GM23248 (cell line): Measurements from ENCODE around the gene CBX8. TPM values are rescaled to one million over a fixed set of nuclear protein-coding genes. Genes with fewer than 3 reads are reported as not detected.
"Not testable (repeated sequence)": the region's sequence is repeated elsewhere in the genome, so short reads cannot be mapped to it uniquely, and the experiment has no call there.

Experiments
- DNase-seq: peaks from one replicate; pipeline ENCODE4 v3.0.0-alpha.2; 2015
- H2AFZ ChIP-seq: fragments of 200-600 bp; sonication (generic); 2 replicates; pipeline ENCODE4 v1.6.1; 2016; ENCODE audit warnings: antibody characterized with exemption
- H3F3A ChIP-seq: fragments of 200-600 bp; sonication (generic); 2 replicates; pipeline ENCODE4 v1.6.1; 2016; ENCODE audit warnings: mild to moderate bottlenecking, antibody characterized with exemption, mixed run types; ENCODE audit not compliant: insufficient read depth
- H3K27ac ChIP-seq: fragments of 200-600 bp; sonication (generic); 2 replicates; pipeline ENCODE4 v1.5.1; 2016; ENCODE audit warnings: mild to moderate bottlenecking
- H3K27me3 ChIP-seq: fragments of 200-600 bp; sonication (generic); replicated peaks from 2 replicates; pipeline ENCODE4 v1.6.1; 2016; ENCODE audit warnings: mild to moderate bottlenecking; ENCODE audit not compliant: insufficient read depth
- H3K36me3 ChIP-seq: fragments of 200-600 bp; sonication (generic); 2 replicates; pipeline ENCODE4 v1.6.1; 2016; ENCODE audit warnings: low read depth, mild to moderate bottlenecking
- H3K4me1 ChIP-seq: fragments of 200-600 bp; sonication (generic); 2 replicates; pipeline ENCODE4 v1.6.1; 2016; ENCODE audit warnings: mild to moderate bottlenecking; ENCODE audit not compliant: insufficient read depth
- H3K4me2 ChIP-seq: fragments of 200-600 bp; sonication (generic); one replicate; pipeline ENCODE4 v1.6.1; 2016; ENCODE audit warnings: mild to moderate bottlenecking; ENCODE audit not compliant: unreplicated experiment
- H3K4me3 ChIP-seq: fragments of 200-600 bp; sonication (generic); 2 replicates; pipeline ENCODE4 v1.5.1; 2016; ENCODE audit warnings: mild to moderate bottlenecking
- H3K79me2 ChIP-seq: fragments of 200-600 bp; sonication (generic); 2 replicates; pipeline ENCODE4 v1.6.1; 2016; ENCODE audit warnings: mild to moderate bottlenecking; ENCODE audit not compliant: insufficient read depth
- H3K9ac ChIP-seq: fragments of 200-600 bp; sonication (generic); 2 replicates; pipeline ENCODE4 v1.6.1; 2016; ENCODE audit warnings: mild to moderate bottlenecking
- H3K9me2 ChIP-seq: fragments of 200-600 bp; sonication (generic); 2 replicates; pipeline ENCODE4 v1.6.1; 2016; ENCODE audit warnings: mixed run types, mild to moderate bottlenecking, moderate library complexity; ENCODE audit not compliant: insufficient read depth
- H3K9me3 ChIP-seq: fragments of 200-600 bp; sonication (generic); one replicate; pipeline ENCODE4 v1.6.1; 2017; ENCODE audit warnings: low read depth
- H4K20me1 ChIP-seq: fragments of 200-600 bp; sonication (generic); 2 replicates; pipeline ENCODE4 v1.6.0; 2016; ENCODE audit not compliant: insufficient read depth
- EZH2 ChIP-seq: fragments of 200-600 bp; sonication (generic); IDR thresholded peaks from 2 replicates; pipeline ENCODE4 v1.6.1; 2018; ENCODE audit warnings: antibody characterized with exemption, mild to moderate bottlenecking; ENCODE audit not compliant: insufficient read depth, poor library complexity, severe bottlenecking
- EZH2phosphoT487 ChIP-seq: fragments of 200-600 bp; sonication (generic); IDR thresholded peaks from 2 replicates; pipeline ENCODE4 v1.6.1; 2018; ENCODE audit warnings: antibody characterized with exemption, moderate library complexity, mild to moderate bottlenecking, low read depth; ENCODE audit not compliant: insufficient read depth
- WGBS, 2 experiments: methylation state at CpG; one replicate each; pipeline ENCODE4 v1.1.6; 2015 to 2017; ENCODE audit warnings: low lambda C conversion rate in 2 of 2, low coverage in 1 of 2; ENCODE audit errors: missing lambda C conversion rate in 2 of 2; 5-methylcytosine and 5-hydroxymethylcytosine counted together
- in situ Hi-C: fragments of 300-500 bp; cut with MboI; formaldehyde crosslinking; loops from 2 replicates; pipeline ENCODE4 v1.15.0; 2020
- polyA plus RNA-seq: library from polyadenylated mRNA; unstranded; fragments of >200 nt; fragmentation: Nextera tagmentation; extraction: Ambion mirVana; gene quantifications from 2 replicates; pipeline ENCODE4 v1.2.1, GENCODE V29; 2016
- total RNA-seq: library from RNA; depleted of rRNA; stranded (reverse); fragments of >200 nt; shearing (Covaris generic); gene quantifications from 2 replicates; pipeline ENCODE4 v1.2.3, GENCODE V29; 2014

The CBX8 gene
- total and polyA plus RNA-seq, 2 experiments from 2014 or later, result 3.9 to 5.9 TPM

DNA sequence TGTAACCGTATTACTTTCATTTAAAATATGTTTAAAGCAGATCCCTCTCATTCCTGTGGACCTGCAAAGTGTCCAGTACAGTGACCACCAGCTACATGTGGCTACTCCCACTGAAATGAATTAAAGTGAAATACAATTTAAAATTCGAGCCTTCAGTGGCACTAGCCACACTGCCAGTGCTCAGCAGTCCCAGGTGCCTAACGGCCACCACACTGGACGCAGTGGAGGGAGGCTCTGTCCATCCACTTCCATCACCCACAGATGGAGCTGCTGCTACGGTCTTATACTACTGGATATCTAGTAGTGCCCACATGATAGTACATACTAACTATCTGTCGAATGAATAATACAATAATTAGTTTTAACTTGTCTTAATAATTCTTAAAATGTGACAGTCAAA lies 21.2 kb downstream of the CBX8 start:
- no peaks in the 10 kb centered on the region for H3K4me1 ChIP-seq
- H3K9me2 ChIP-seq, result no peaks in the 10 kb centered on the region
- peaks cover 4% of the 10 kb centered on the region; the same call in 1 of the 2 replicates for H3F3A ChIP-seq
- no peak for DNase-seq
- no peaks in the 10 kb centered on the region for H3K79me2 ChIP-seq
- no peak for TF ChIP-seq EZH2phosphoT487
- TF ChIP-seq EZH2, result no peak
- peaks cover 65% of the 10 kb centered on the region for H3K27me3 ChIP-seq
- H3K9ac ChIP-seq, result no peak overlapping the region
- no peaks in the 10 kb centered on the region for H3K36me3 ChIP-seq
- in situ Hi-C loops, result no loop called here
- H4K20me1 ChIP-seq, result no peaks in the 10 kb centered on the region
- no peaks in the 10 kb centered on the region for H3K9me3 ChIP-seq
- H3K4me3 ChIP-seq, result no peak overlapping the region
- no peak overlapping the region for H3K27ac ChIP-seq
- 71 to 74% methylated on average over 6 of the region's 6 CpGs for WGBS, 2 experiments
- no peak overlapping the region for H2AFZ ChIP-seq
- no peak overlapping the region for H3K4me2 ChIP-seq

- Histone ChIP-seq H3K79me2 (no peaks in the 10 kb centered on the region), H3K4me3 (no peak overlapping the region), H3F3A (peaks cover 4% of the 10 kb centered on the region; the same call in 1 of the 2 replicates), H3K27ac (no peak overlapping the region), H3K27me3 (peaks cover 65% of the 10 kb centered on the region), H3K36me3 (no peaks in the 10 kb centered on the region), H2AFZ (no peak overlapping the region), H3K9me2 (no peaks in the 10 kb centered on the region), H3K4me2 (no peak overlapping the region), H4K20me1 (no peaks in the 10 kb centered on the region), H3K4me1 (no peaks in the 10 kb centered on the region), H3K9ac (no peak overlapping the region), H3K9me3 (no peaks in the 10 kb centered on the region)
- TF ChIP-seq EZH2phosphoT487 (no peak), EZH2 (no peak)
- 58 to 63% methylated on average over 8 of the region's 8 CpGs for WGBS, 2 experiments
- in situ Hi-C loops, result no loop called here
- no peak for DNase-seq
These were observed 22.3 kb downstream of the CBX8 start for GRCh38 chr17:79774561-79774975.

GRCh38 chr17:79772726-79773125 lies 24.2 kb downstream of the CBX8 start:
- H3K4me3 ChIP-seq, H3K27ac ChIP-seq, DNase-seq, H3F3A ChIP-seq, H3K79me2 ChIP-seq, in situ Hi-C loops, H3K36me3 ChIP-seq, H3K9ac ChIP-seq, H2AFZ ChIP-seq, H3K4me1 ChIP-seq, H3K9me2 ChIP-seq, H4K20me1 ChIP-seq, H3K9me3 ChIP-seq, H3K4me2 ChIP-seq: not testable (repeated sequence)
- H3K27me3 ChIP-seq, result peaks cover 57% of the 10 kb centered on the region
- 54 to 59% methylated on average over 9 of the region's 9 CpGs for WGBS, 2 experiments

DNA sequence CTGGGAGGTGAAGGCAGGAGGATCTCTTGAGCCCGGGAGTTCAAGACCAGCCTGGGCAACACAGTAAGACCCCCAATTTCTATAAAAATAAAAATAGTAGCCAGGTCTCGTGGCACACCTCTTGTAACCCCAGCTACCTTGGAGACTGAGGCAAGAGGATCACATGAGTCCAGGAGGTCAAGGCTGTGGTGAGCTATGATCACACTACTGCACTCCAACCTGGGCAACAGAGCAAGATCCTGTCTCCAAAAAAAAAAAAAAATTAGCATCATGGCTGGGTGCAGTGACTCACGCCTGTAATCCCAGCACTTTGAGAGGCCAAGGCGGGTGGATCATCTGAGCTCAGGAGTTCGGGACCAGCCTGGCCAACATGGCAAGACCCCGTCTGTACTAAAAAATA lies 25.6 kb downstream of the CBX8 start:
- no peak overlapping the region for H3K27ac ChIP-seq
- H2AFZ ChIP-seq, result no peak overlapping the region
- in situ Hi-C loops, result no loop called here
- H3K79me2 ChIP-seq, result no peaks in the 10 kb centered on the region
- H3K4me1 ChIP-seq, result no peaks in the 10 kb centered on the region
- no peaks in the 10 kb centered on the region for H3K9me3 ChIP-seq
- 66 to 70% methylated on average over 6 of the region's 6 CpGs for WGBS, 2 experiments
- TF ChIP-seq EZH2phosphoT487 (no peak), EZH2 (no peak)
- no peak overlapping the region for H3K9ac ChIP-seq
- no peak overlapping the region for H3K4me2 ChIP-seq
- no peaks in the 10 kb centered on the region for H4K20me1 ChIP-seq
- H3K9me2 ChIP-seq, result no peaks in the 10 kb centered on the region
- no peak overlapping the region for H3K4me3 ChIP-seq
- no peak for DNase-seq
- H3K36me3 ChIP-seq, result no peaks in the 10 kb centered on the region
- peaks cover 54% of the 10 kb centered on the region for H3K27me3 ChIP-seq
- H3F3A ChIP-seq, result no peaks in the 10 kb centered on the region
